NOMO-1 treated with dmso at 0.1 percent for 144 hours (cell line): Measurements from ENCODE around the gene AKR1C3.
"Not testable (repeated sequence)": the region's sequence is repeated elsewhere in the genome, so short reads cannot be mapped to it uniquely, and the experiment has no call there.

ENCODE experiments used
- DNase-seq: peaks from one replicate; lab custom pipeline; 2025; ENCODE audit not compliant: unreplicated experiment; lab: John Stamatoyannopoulos, UW

AKR1C3 gene

GRCh38 chr10:5094265-5095205 is at the start of gene AKR1C3:
TSS of gene AKR1C3 (plus strand) at chr10:5094414. CDS start at chr10:5094445, 31 bp downstream.
- no peak for DNase-seq

- no peak for DNase-seq
Measured at GRCh38 chr10:5045095-5045494, 49.1 kb upstream of the AKR1C3 start.

GRCh38 chr10:5046410-5046809 is 47.8 kb upstream of the AKR1C3 start:
- no peak for DNase-seq

GRCh38 chr10:5047055-5047454 is 47.2 kb upstream of the AKR1C3 start:
- DNase-seq: not testable (repeated sequence)

GRCh38 chr10:5047912-5048628 is 46.1 kb upstream of the AKR1C3 start:
- DNase-seq: no peak

- DNase-seq: not testable (repeated sequence)
Measured at GRCh38 chr10:5052951-5053500, 41.2 kb upstream of the AKR1C3 start.

GRCh38 chr10:5054831-5055230 is 39.4 kb upstream of the AKR1C3 start:
- DNase-seq: not testable (repeated sequence)

GRCh38 chr10:5059267-5059666 is 34.9 kb upstream of the AKR1C3 start:
- DNase-seq: not testable (repeated sequence)

- DNase-seq: not testable (repeated sequence)
Measured at GRCh38 chr10:5060791-5061190, 33.4 kb upstream of the AKR1C3 start.

GRCh38 chr10:5064656-5065055 is 29.6 kb upstream of the AKR1C3 start:
- no peak for DNase-seq

- no peak for DNase-seq
Measured at GRCh38 chr10:5068274-5068984, 25.8 kb upstream of the AKR1C3 start.

- no peak for DNase-seq
Measured at GRCh38 chr10:5070648-5071410, 23.4 kb upstream of the AKR1C3 start.

GRCh38 chr10:5071411-5072198 is 22.6 kb upstream of the AKR1C3 start:
- no peak for DNase-seq

GRCh38 chr10:5073659-5074058 is 20.6 kb upstream of the AKR1C3 start:
- no peak for DNase-seq

GRCh38 chr10:5076615-5077014 is 17.6 kb upstream of the AKR1C3 start:
- DNase-seq: no peak

GRCh38 chr10:5078547-5079180 is 15.6 kb upstream of the AKR1C3 start:
- DNase-seq: no peak

GRCh38 chr10:5079306-5079830 is 14.8 kb upstream of the AKR1C3 start:
- DNase-seq: no peak

- no peak for DNase-seq
Measured at GRCh38 chr10:5079836-5080235, 14.4 kb upstream of the AKR1C3 start.

GRCh38 chr10:5081091-5081490 is 13.1 kb upstream of the AKR1C3 start:
- DNase-seq: no peak
